ENCODE measurements around the gene PBX4.

PBX4 gene

DNA sequence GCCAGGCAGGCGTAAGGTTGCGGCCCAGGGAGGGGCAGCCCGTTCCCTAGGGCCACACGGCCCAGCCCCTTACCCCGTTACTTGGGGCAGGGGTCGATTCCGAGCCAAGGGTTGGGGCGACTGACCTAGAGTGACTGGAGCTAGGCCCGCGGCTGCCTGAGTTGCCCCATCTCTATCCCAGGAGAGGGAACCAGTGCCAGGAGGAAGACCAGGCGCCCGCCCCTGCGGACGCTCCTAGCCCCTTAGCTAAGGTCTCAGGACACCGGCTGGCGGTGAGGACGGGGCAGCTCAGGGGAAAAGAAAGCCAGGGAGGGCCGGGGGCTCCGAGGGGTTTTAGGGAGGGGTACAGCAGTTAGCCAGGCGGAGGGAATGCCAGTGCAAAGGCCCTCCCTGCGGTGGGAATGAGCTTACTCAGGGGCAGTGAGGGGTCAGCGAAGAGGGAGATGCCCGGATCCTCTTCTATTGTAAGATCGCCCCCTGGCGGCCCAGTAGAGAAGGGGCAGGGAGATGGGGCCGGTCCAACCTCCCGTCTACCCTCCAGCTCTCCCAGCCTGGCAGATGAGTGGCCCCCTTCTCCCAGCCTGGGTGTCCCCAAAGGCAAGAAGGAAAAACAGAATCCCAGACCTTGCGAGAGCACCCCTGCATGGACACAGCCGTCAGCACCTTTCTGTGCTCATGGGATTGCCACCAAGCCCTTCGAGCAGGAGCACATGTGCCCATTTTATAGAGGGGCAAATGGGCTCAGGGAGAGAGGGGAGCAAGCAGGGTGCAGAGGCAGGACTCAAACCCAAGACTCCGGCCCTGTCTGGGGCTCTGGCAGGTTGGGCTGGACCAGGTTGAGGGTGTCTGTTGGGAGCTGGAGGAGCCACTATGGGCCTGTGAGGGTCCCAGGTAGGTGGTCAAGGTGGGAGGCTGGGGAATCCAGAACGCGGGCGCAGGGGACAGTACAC, 64.1 kb downstream of the PBX4 start:
- peak; percentile 47 to 50 for DNase-seq (ENCODE audit: low read depth in 2 of 2)

DNA sequence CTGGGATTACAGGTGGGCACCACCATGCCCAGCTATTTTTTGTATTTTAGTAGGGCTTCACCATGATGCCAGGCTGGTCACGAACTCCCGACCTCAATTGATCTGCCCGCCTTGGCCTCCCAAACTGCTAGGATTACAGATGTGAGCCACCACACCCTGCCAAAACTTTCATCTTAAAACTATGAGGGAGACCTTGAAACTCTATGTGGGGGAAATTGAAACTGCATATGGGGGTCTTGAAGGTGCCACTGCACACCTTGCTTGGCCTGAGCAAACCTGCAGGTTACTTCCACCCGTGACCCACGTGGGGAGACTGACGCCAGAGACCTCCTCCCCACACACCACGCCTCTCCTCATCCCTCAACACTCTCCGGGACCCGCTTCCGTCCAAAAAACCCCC, 64.8 kb downstream of the PBX4 start:
- DNase-seq (ENCODE audit: low read depth in 2 of 2) = no peak

DNA sequence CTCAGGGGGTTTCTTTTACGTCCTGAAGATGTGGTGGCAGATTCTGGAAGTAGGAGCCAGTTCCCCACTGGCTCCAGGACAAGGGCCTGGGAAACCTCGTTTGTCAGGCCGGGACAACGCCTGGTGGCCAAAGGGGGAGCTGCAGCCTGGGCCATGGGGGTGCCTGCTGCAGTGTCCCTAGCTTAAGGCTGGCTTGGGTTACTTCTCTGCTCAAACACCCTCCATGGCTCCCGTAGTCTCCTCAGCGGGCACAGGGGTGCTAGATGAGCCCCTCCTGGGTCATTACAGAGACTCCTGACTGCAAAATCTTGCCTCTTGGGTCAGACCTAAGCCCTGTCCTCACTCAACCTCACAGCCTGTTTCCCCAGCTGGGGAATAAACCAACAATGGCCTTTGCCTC, 65.7 kb downstream of the PBX4 start:
- DNase-seq (ENCODE audit: low read depth in 2 of 2) = peak in 1 of 2 donors; percentile 21

DNA sequence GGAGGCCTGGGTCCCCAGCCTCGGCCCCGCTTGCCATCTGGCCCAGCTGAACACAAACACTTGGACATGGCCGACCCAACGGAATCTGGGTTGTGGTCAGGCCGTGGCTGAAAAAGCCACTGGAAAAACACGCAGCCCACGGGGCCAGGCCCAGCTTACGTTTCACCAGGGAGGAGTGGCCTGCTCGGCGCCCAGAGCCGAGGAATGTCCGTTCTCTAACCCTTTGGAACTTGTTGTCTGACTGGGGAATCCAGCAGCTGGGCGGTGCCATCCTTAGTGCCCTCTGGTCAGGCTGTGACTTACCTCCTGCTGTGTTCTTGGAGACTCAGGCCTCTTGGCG, 66.7 kb downstream of the PBX4 start:
- DNase-seq (ENCODE audit: low read depth in 2 of 2) = no peak

DNA sequence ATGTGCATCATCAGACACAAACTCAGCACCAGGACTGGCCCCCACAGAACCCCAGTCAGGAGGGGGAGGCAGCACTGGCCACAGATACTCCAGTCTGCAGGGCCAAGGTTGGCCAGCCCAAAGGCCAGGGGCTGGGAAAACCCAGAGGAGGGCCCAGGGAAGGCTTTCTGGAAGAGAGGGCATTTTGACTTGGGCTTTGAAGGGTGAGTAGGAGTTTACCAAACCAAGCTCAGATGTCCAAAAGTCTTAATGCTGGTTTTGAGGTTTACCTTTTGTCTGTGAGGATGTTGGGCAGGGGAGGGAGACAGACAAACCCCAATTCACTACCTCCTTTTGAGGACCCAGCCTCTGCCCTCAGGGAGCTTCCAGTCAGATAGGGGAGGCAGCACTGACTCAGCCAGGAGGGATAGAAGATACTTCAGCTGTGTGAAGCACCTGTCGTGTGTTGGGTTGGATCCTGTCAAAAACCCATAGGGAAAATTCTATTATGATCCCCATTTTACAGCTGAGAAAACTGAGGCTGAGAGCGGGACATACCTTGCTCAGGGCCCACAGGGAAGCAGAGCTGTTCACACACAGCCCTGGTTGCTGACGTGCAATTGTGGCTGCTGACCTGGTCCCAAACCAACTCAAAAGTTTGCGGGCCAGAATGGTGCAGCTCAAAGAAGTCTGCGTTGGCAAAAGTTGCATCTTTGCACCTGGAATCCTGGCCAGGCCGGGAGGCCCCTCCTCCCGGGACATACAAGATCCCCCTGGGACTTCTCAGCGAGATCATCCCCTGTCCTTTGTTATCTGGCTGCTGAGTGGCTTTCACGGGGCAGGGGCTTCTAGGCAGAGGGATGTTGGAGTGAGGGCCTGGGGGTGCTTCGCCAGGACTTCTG, 67.3 kb downstream of the PBX4 start:
- no peak for DNase-seq (ENCODE audit: low read depth in 2 of 2)

DNA sequence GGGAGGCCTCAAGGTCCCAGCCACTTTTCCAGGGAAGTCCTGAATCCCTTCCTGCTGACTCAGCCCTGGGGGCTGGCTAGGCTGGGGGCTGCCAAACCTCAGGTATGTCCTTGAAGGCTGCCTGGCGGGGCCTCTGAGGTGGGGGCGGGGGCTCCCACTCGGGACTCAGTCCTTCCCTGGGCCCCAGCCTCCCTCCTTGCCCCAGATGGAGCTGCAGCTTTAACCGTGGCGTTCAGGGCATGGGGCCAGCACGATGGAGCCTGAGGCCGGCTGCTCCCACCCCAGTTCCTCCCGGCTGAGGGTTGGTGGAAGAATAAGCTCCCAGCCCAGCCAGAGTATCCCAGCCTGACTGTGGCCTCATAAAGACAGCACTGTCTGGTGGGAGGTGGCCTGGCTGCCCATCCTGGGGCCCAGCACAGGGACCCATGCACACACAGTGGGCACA, 68.0 kb downstream of the PBX4 start:
- no peak for DNase-seq (ENCODE audit: low read depth in 2 of 2)

DNA sequence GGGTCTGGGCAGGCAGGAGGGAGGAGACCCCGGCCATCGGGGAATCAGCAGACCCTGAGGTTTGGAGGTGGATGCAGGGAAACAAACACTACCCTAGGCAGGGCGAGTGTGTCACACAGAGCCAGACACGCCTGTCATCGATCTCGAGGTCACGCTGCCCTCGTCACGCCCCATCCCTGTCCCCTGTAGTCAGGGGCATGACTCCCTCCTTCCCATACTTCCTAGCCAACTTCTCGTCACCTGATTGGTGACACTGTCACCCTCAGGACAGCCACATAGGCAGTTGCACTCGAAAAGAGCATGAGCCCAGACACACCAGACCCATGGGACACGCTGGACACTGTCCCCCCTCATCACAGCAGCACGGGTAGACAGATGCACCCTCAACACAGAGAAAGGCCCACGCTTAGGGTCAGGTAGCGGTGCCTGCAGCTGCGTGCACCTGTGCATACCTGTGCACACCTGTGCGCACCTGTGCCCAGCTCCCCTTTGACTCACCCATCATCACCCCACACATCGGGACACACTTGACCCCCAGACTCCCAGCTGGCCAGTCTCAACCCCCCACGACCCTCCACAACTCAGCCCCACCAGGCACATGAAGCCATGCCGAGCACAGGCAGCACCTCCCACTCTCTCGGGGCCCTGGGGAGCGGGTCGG, 68.6 kb downstream of the PBX4 start:
- DNase-seq (ENCODE audit: low read depth in 2 of 2) = no peak

DNA sequence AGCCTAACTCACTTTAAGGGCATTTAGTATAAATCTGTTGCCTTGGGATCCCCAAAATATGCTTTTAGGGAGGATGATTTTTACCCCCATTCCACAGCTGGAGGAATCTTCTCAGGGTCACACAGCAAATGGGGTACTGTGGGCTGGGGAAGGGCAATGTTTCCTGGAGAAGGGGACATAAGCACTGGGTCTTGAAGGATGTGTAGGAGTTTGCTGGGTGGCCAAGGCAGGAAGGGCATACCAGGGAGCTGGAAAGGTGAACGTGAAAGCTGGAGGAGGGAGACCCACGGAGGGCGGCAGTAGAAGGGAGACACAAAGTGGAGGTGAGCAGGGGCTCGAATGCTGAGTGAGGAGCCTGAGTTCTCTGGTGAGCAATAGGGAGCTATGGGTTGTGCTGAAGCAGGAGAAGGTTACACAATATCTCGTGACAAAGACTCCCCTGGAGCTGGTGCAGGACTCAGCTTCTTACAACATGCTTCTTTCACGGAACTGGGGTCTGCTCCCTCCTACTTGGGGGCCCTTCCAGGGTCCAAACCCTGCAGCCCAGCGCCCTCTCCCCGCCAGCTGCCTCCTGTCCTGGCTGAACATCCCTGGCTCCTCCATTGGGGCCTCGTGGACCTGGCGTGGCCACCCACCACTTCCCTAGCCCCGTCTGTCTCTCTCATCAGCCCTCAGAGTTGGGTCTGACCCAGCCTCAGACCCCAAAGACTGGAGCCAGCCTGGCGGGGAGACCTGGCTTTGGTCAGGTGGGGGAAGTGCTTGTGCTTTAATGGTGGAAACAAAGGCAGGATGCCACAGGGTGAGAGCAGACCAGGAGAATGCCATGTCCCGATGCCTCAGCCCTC, 69.3 kb downstream of the PBX4 start:
- DNase-seq (ENCODE audit: low read depth in 2 of 2) = no peak

DNA sequence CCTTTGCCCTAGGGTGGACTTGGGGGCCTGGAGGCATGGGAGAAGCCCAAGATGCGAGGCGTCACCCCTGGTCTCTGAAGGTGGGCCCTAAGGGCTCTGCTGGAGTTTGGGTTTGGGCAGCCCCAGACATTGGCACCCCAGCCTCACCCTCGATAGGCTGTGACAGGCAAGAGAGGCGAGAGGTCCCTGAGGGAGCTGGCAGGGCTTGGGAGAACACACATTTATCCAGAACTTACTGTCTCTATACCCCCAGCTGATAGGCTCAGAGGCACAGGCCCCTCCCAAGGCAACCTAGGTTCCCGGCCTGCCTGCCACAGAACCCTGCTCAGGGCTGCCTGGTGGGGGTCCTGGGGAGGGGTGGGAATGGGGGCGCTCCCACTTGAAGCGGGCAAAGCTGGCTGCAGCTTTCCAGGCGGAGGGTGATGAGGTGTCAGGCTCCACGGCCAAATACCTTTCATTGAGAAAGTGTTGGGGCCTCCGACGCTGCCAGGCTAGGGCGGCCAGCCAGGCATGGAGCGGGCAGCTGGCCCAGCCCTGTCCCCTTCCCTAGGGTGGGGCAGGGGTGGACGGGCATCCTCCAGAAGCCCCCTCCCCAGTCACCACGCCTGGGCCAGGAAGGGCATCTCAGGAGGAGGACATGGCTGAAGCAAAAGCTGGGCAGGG, 70.7 kb downstream of the PBX4 start:
- no peak for DNase-seq (ENCODE audit: low read depth in 2 of 2)

DNA sequence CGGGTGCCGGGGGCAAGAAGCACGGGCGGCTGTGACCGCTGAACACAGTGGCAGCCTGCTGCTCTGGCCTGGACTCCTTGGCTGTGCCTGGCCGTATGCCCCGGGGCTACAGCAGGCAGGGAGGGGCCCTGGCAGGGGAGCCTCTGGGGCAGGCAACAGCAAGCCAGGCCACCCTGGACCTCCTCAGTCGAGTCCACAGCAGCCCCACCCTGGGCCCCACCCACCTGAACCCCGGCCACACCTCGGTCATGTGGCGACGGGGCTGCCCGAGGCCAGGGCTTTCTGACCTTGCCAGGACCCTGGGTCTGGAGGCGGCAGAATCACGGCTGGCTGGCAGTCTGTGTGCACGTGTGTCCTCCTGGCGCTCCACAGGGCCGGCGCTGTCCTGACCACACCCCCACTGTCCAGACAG, 71.7 kb downstream of the PBX4 start:
- no peak for DNase-seq (ENCODE audit: low read depth in 2 of 2)

DNA sequence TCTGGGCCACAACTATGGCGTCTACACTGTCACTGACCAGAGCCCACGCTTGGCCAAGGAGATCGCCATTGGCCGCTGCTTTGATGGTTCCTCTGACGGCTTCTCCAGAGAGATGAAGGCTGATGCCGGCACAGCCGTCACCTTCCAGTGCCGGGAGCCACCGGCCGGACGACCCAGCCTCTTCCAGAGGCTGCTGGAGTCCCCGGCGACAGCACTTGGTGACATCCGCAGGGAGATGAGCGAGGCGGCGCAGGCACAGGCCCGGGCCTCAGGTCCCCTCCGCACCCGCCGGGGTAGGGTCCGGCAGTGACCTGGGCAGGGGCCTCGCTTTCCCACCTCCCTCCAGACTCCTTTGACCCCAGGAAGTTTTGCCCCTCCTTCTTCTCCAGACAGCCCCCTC, 72.8 kb downstream of the PBX4 start:
- DNase-seq (ENCODE audit: low read depth in 2 of 2) = no peak

DNA sequence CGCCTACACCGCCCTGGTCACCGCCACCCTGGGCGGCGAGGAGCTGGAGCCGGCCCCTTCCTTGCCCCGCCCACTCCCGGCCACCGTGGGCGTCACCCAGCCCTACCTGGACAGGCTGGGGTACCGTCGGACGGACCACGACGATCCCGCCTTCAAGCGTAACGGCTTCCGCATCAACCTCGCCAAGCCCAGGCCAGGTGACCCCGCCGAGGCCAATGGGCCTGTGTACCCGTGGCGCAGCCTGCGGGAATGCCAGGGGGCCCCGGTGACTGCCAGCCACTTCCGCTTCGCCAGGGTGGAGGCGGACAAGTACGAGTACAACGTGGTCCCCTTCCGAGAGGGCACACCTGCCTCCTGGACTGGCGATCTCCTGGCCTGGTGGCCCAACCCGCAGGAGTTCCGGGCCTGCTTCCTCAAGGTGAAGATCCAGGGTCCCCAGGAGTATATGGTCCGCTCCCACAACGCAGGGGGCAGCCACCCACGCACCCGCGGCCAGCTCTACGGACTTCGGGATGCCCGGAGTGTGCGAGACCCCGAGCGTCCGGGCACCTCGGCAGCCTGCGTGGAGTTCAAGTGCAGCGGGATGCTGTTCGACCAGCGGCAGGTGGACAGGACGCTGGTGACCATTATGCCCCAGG, 73.4 kb downstream of the PBX4 start:
- no peak for DNase-seq (ENCODE audit: low read depth in 2 of 2)

DNA sequence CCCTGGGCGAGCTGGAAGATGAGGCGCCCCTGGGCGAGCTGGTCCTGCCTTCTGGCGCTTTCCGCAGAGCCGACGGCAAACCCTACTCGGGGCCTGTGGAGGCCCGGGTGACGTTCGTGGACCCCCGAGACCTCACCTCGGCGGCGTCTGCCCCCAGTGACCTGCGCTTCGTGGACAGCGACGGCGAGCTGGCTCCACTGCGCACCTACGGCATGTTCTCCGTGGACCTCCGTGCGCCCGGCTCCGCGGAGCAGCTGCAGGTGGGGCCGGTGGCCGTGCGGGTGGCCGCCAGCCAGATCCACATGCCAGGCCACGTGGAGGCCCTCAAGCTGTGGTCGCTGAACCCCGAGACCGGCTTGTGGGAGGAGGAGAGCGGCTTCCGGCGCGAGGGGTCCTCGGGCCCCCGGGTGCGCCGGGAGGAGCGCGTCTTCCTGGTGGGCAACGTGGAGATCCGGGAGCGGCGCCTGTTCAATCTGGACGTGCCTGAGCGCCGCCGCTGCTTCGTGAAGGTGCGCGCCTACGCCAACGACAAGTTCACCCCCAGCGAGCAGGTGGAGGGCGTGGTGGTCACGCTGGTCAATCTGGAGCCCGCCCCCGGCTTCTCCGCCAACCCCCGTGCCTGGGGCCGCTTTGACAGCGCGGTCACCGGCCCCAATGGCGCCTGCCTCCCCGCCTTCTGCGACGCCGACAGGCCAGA, 74.1 kb downstream of the PBX4 start:
- DNase-seq (ENCODE audit: low read depth in 2 of 2) = no peak

DNA sequence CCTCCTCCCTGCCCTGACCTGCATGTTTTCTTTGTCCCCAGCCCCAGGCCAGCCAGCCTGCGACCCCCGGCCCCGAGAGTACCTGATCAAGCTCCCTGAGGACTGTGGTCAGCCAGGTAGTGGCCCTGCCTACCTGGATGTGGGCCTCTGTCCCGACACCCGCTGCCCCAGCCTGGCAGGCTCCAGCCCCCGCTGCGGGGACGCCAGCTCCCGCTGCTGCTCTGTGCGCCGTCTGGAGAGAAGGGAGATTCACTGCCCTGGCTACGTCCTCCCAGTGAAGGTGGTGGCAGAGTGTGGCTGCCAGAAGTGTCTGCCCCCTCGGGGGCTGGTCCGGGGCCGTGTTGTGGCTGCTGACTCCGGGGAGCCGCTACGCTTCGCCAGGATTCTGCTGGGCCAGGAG, 74.8 kb downstream of the PBX4 start:
- no peak for DNase-seq (ENCODE audit: low read depth in 2 of 2)

DNA sequence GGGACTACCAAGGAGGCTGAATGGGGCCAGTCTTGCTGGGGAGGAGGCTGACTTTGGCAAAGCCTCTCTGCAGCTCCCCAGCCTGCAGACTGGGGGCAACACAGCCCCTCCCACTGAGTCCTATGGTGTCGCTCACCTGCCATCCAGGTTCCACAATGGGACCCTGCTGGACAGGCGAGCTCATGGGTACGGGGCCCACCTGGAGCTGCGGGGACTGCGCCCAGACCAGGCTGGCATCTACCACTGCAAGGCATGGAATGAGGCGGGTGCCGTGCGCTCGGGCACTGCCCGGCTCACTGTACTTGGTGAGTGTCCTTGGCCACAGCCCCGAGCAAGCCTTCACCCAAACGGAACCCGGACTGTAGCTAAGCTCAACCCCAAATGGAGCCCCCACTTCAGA, 75.4 kb downstream of the PBX4 start:
- no peak for DNase-seq (ENCODE audit: low read depth in 2 of 2)

DNA sequence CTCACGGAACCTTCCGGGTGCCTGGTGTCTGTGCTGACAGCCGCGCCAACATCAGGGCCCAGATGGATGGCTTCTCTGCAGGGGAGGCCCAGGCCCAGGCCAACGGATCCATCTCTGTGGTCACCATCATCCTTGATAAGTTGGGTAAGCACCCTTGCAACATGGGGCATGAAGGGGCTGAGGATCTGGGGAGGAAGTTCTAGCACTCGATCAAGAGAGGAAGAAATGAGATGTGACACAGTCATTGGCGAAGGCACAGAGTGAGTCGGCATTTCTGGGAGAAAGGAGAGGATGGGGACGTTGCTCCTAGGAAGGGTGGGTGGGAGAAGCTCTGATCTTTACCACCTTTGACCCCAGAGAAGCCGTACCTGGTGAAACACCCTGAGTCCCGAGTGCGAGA, 76.0 kb downstream of the PBX4 start:
- DNase-seq (ENCODE audit: low read depth in 2 of 2) = no peak

DNA sequence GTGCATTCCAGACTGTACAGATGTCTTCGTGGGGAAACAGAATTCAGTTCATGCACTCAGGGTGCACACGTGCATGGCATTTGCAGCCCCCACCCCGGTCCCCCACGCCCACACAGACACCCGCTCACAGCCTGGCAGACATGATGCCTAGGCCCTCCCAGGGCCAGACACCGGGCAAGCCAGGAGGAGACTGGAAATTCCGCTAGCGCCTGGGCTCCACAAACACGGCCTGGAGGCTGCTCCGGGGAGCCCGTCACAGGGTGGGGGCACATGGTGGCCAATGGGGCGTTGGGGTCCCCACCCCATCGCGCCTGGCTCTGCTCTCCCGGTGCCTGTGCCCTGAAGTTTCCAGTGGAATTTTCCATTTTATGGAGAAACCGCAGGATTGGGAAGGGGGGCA, 76.9 kb downstream of the PBX4 start:
- DNase-seq (ENCODE audit: low read depth in 2 of 2) = no peak

DNA sequence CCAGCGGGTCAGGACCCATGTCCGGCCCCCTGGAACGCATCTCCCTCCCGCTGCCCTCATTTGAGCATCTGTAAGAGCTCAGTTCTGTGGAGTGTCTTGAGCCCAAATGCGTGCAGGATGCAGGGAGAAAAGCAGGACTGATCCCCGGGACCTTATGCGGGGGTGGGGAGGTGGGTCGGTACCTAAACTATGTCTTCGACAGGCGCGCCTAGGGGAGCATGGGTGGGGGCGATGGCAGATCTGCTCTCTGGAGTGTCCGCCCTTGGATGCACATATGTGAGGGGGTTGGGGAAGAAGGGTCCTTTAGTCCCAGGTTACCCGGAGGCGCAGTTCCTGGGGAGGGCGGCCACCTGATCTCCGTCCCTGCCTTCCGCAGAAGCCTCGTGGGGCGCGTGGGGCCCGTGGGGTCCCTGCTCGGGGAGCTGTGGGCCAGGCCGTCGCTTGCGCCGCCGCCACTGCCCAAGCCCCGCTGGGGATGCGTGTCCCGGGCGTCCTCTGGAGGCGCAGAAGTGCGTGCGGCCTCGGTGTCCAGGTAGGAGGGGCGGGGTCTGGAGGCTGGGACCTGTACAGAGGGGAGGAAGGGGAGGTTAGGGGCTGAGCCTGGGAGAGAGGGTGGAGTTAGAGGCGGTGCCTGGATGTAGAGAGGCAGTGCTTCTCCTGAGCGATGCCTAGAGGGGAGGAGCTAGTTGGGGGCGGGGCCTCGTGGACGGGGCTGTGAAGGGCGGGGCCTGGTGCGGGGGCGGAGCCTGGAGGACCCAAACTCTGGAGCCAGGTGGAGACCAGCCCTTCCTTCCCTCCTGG, 77.6 kb downstream of the PBX4 start:
- peak; percentile 66 to 83 for DNase-seq (ENCODE audit: low read depth in 2 of 2)
